Astrocyte (in vitro differentiated cells and primary cell): ENCODE results near the gene VENTX. TPM values are rescaled to one million over a fixed set of nuclear protein-coding genes. Genes with fewer than 3 reads are reported as not detected.
A peak's percentile ranks its signal among the peaks of the same experiment; 100 is the strongest.
"Not testable (repeated sequence)": the region's sequence is repeated elsewhere in the genome, so short reads cannot be mapped to it uniquely, and the experiment has no call there.

Experiments used
- DNase-seq: peaks from one replicate; pipeline ENCODE4 v3.0.0-alpha.2; 2010; ENCODE audit warnings: low read depth
- FAIRE-seq: peaks from 2 replicates; lab custom pipeline; 2011; peaks lifted over from hg19 to GRCh38; lab: Jason Lieb, UNC
- H2AFZ ChIP-seq: 2 replicates; pipeline ENCODE4 v1.6.0; 2012; ENCODE audit warnings: low read depth, low read length, inconsistent platforms
- H3K27ac ChIP-seq: 2 replicates; pipeline ENCODE4 v1.5.1; 2011; ENCODE audit warnings: low read depth, low read length, inconsistent platforms
- H3K27me3 ChIP-seq: 2 replicates; pipeline ENCODE4 v1.6.0; 2011; ENCODE audit warnings: low read length, inconsistent platforms; ENCODE audit not compliant: insufficient read depth
- H3K36me3 ChIP-seq: 2 replicates; pipeline ENCODE4 v1.5.1; 2011; ENCODE audit warnings: low read length, inconsistent platforms; ENCODE audit not compliant: insufficient read depth
- H3K4me1 ChIP-seq: 2 replicates; pipeline ENCODE4 v1.5.1; 2011; ENCODE audit warnings: low read length, inconsistent platforms; ENCODE audit not compliant: insufficient read depth
- H3K4me2 ChIP-seq: 2 replicates; pipeline ENCODE4 v1.6.0; 2012; ENCODE audit warnings: low read length, inconsistent platforms
- H3K4me3 ChIP-seq: 2 replicates; pipeline ENCODE4 v1.5.1; 2011; ENCODE audit warnings: low read depth, mild to moderate bottlenecking, low read length, inconsistent platforms; ENCODE audit not compliant: insufficient read depth
- H3K79me2 ChIP-seq: 2 replicates; pipeline ENCODE4 v1.6.0; 2012; ENCODE audit warnings: mild to moderate bottlenecking, low read length, inconsistent platforms; ENCODE audit not compliant: insufficient read depth
- H3K9ac ChIP-seq: 2 replicates; pipeline ENCODE4 v1.6.0; 2012; ENCODE audit warnings: mild to moderate bottlenecking, low read length, inconsistent platforms
- H3K9me3 ChIP-seq: 2 replicates; pipeline ENCODE4 v1.5.1; 2012; ENCODE audit warnings: low read depth, mild to moderate bottlenecking, low read length, inconsistent platforms; ENCODE audit not compliant: insufficient read depth
- H4K20me1 ChIP-seq: 2 replicates; pipeline ENCODE4 v1.6.0; 2012; ENCODE audit warnings: low read length, inconsistent platforms; ENCODE audit not compliant: insufficient read depth
- H3K27ac Mint-ChIP-seq: one replicate; pipeline ENCODE4 v1.8.0; 2021; ENCODE audit warnings: mild to moderate bottlenecking, mixed read lengths; ENCODE audit not compliant: unreplicated experiment
- H3K27me3 Mint-ChIP-seq: one replicate; pipeline ENCODE4 v1.8.0; 2021; ENCODE audit warnings: low read depth, mixed read lengths; ENCODE audit not compliant: unreplicated experiment
- H3K36me3 Mint-ChIP-seq: one replicate; pipeline ENCODE4 v1.8.0; 2021; ENCODE audit warnings: low read depth, mixed read lengths; ENCODE audit not compliant: unreplicated experiment
- H3K4me1 Mint-ChIP-seq: one replicate; pipeline ENCODE4 v1.8.0; 2021; ENCODE audit warnings: low read depth, mixed read lengths; ENCODE audit not compliant: unreplicated experiment
- H3K4me3 Mint-ChIP-seq: one replicate; pipeline ENCODE4 v1.8.0; 2021; ENCODE audit warnings: mild to moderate bottlenecking, moderate library complexity, mixed read lengths; ENCODE audit not compliant: unreplicated experiment
- H3K9me3 Mint-ChIP-seq: one replicate; pipeline ENCODE4 v1.8.0; 2021; ENCODE audit warnings: mild to moderate bottlenecking, mixed read lengths; ENCODE audit not compliant: unreplicated experiment
- EZH2 ChIP-seq: IDR thresholded peaks from 2 replicates; pipeline ENCODE4 v1.6.1; 2012; ENCODE audit warnings: mild to moderate bottlenecking, low read length, inconsistent platforms; ENCODE audit not compliant: insufficient read depth
- total RNA-seq: library from RNA; stranded (reverse); gene quantifications from 2 replicates; pipeline ENCODE4 v1.2.1, GENCODE V29; 2021
- TF ChIP-seq, protein P1 (sequence below): IDR thresholded peaks from 2 replicates; pipeline ENCODE4 v1.5.1; 2011; ENCODE audit warnings: low read depth, mild to moderate bottlenecking, inconsistent platforms, low read length, moderate library complexity; ENCODE audit not compliant: insufficient read depth

Gene VENTX
- total RNA-seq, 1 donor from 2014 or later = 0.11 TPM

DNA sequence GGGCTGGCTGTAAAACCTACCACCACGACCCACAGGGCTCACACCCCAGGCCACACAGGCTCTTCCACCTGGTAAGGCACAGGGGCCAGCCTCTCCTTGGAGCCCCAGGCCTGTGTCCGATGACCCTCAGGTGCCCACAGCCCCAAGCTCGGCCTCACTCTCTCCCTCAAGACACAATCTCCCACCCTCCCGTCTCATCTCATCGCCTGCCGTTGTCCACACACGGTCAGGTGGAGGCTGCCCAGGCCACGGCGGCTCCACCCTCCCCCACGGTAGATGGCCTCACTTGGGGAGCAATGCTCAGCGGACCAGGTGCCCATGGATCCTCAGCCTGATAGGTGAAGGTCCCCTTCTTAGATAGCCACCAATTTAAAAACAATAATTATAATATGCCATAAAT is 16.3 kb upstream of the VENTX start:
- H3K4me3 Mint-ChIP-seq = peak overlapping the region; percentile 60
- DNase-seq (no peak), FAIRE-seq (no peak)
- H3K9ac ChIP-seq = no peak overlapping the region
- H2AFZ ChIP-seq = no peak overlapping the region
- H3K9me3 Mint-ChIP-seq = peaks cover 2% of the 10 kb centered on the region
- H3K4me1 ChIP-seq = no peaks in the 10 kb centered on the region
- no peaks in the 10 kb centered on the region for H3K36me3 ChIP-seq
- no peak for TF ChIP-seq EZH2
- TF ChIP-seq, protein P1, sequence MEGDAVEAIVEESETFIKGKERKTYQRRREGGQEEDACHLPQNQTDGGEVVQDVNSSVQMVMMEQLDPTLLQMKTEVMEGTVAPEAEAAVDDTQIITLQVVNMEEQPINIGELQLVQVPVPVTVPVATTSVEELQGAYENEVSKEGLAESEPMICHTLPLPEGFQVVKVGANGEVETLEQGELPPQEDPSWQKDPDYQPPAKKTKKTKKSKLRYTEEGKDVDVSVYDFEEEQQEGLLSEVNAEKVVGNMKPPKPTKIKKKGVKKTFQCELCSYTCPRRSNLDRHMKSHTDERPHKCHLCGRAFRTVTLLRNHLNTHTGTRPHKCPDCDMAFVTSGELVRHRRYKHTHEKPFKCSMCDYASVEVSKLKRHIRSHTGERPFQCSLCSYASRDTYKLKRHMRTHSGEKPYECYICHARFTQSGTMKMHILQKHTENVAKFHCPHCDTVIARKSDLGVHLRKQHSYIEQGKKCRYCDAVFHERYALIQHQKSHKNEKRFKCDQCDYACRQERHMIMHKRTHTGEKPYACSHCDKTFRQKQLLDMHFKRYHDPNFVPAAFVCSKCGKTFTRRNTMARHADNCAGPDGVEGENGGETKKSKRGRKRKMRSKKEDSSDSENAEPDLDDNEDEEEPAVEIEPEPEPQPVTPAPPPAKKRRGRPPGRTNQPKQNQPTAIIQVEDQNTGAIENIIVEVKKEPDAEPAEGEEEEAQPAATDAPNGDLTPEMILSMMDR = no peak
- no peaks in the 10 kb centered on the region for H4K20me1 ChIP-seq
- peaks cover 2% of the 10 kb centered on the region for H3K27me3 ChIP-seq
- H3K79me2 ChIP-seq = no peaks in the 10 kb centered on the region
- H3K4me2 ChIP-seq = no peak overlapping the region
- no peak overlapping the region for H3K27ac Mint-ChIP-seq
- peaks cover 46% of the 10 kb centered on the region for H3K27me3 Mint-ChIP-seq
- no peak overlapping the region for H3K4me3 ChIP-seq
- no peaks in the 10 kb centered on the region for H3K36me3 Mint-ChIP-seq
- no peaks in the 10 kb centered on the region for H3K9me3 ChIP-seq
- no peak overlapping the region for H3K27ac ChIP-seq
- H3K4me1 Mint-ChIP-seq = peaks cover 5% of the 10 kb centered on the region

DNA sequence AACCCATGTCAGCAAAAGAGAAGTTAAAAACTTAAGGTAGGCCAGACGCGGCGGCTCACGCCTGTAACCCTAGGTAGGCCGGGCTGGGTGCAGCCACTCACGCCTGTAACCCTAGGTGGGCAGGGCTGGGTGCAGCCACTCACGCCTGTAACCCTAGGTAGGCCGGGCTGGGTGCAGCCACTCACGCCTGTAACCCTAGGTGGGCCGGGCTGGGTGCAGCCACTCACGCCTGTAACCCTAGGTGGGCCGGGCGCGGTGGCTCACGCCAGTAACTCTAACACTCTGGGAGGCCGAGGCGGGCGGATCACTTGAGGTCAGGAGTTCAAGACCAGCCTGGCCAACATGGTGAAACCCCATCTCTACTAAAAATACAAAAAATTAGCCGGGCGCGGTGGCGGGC is 15.9 kb upstream of the VENTX start:
- not testable (repeated sequence) for H3K27me3 ChIP-seq, H3K27ac Mint-ChIP-seq

DNA sequence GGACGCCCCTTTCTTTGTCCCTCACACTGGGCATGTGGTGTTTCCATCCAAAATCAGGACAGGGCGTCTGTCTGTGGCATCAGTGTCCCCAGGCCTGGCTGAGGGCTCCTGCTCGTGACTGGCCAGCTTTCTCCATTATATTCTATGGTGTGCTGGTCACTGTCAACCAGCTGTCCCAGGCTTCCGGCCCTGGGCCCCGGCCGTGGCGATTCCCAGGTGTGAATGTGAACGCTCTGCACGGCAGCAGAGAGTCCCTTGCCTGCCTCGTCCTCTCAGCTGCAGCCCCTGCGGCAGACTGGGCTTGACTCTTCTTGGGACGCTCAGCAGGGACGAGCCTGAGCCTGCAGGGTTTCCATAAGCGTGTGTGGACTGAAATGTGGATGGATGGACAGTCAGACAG is 13.6 kb upstream of the VENTX start:
- H3K4me2 ChIP-seq = no peak overlapping the region
- H3K9ac ChIP-seq = no peak overlapping the region
- no peaks in the 10 kb centered on the region for H3K9me3 ChIP-seq
- H3K4me1 Mint-ChIP-seq = peaks cover 5% of the 10 kb centered on the region
- H4K20me1 ChIP-seq = no peaks in the 10 kb centered on the region
- FAIRE-seq (no peak), DNase-seq (no peak)
- peaks cover 18% of the 10 kb centered on the region for H3K27me3 ChIP-seq
- H3K27ac ChIP-seq = no peak overlapping the region
- no peaks in the 10 kb centered on the region for H3K79me2 ChIP-seq
- no peak overlapping the region for H2AFZ ChIP-seq
- H3K4me3 Mint-ChIP-seq = no peak overlapping the region
- no peak overlapping the region for H3K4me3 ChIP-seq
- no peaks in the 10 kb centered on the region for H3K36me3 Mint-ChIP-seq
- H3K36me3 ChIP-seq = no peaks in the 10 kb centered on the region
- no peak for TF ChIP-seq EZH2
- TF ChIP-seq, protein P1 = no peak
- H3K27me3 Mint-ChIP-seq = peaks cover 53% of the 10 kb centered on the region
- H3K27ac Mint-ChIP-seq = no peak overlapping the region
- H3K4me1 ChIP-seq = no peaks in the 10 kb centered on the region
- peaks cover 3% of the 10 kb centered on the region for H3K9me3 Mint-ChIP-seq

More for the DNA sequence above, 15.9 kb upstream of the VENTX start:
- H3K4me3 Mint-ChIP-seq, H3K36me3 ChIP-seq, H3K9me3 Mint-ChIP-seq, H4K20me1 ChIP-seq, DNase-seq, H2AFZ ChIP-seq, H3K9ac ChIP-seq, H3K36me3 Mint-ChIP-seq, H3K4me3 ChIP-seq, H3K4me1 Mint-ChIP-seq, H3K27ac ChIP-seq, H3K79me2 ChIP-seq, H3K4me2 ChIP-seq, FAIRE-seq, H3K9me3 ChIP-seq, H3K4me1 ChIP-seq: not testable (repeated sequence)
- peaks cover 46% of the 10 kb centered on the region for H3K27me3 Mint-ChIP-seq
